Stimulated activated CD8-positive, alpha-beta memory T cell treated with anti-CD3 and anti-CD28 coated beads, Interleukin-12 subunit alpha, Interleukin-12 subunit beta, amount 100 ng/mL, for 24 hours (primary cell): Measurements from ENCODE around the gene LRCH4.
"Not testable (repeated sequence)": the region's sequence is repeated elsewhere in the genome, so short reads cannot be mapped to it uniquely, and the experiment has no call there.

ENCODE experiments used
- DNase-seq: peaks from one replicate; pipeline ENCODE4 v3.0.0-alpha.2; 2020; ENCODE audit errors: extremely low read depth

Gene LRCH4

GRCh38 chr7:100544967-100545359 is 41.0 kb downstream of the LRCH4 start:
- no peak for DNase-seq

- DNase-seq = no peak
Measured at GRCh38 chr7:100544386-100544785, 41.5 kb downstream of the LRCH4 start.

GRCh38 chr7:100543586-100543985 is 42.3 kb downstream of the LRCH4 start:
- no peak for DNase-seq

GRCh38 chr7:100541309-100541708 is 44.6 kb downstream of the LRCH4 start:
- not testable (repeated sequence) for DNase-seq

- DNase-seq = no peak
Measured at GRCh38 chr7:100540073-100540723, 45.7 kb downstream of the LRCH4 start.

GRCh38 chr7:100539436-100540006 is 46.4 kb downstream of the LRCH4 start:
- no peak for DNase-seq

- DNase-seq = peak; percentile 100
Measured at GRCh38 chr7:100538654-100539435, 47.1 kb downstream of the LRCH4 start, which contains the start of gene AGFG2. Gene AGFG2 (plus strand): TSS chr7:100539203. CDS start chr7:100539347, 144 bp downstream.

GRCh38 chr7:100538348-100538653 is 47.6 kb downstream of the LRCH4 start:
- DNase-seq = no peak

DNA sequence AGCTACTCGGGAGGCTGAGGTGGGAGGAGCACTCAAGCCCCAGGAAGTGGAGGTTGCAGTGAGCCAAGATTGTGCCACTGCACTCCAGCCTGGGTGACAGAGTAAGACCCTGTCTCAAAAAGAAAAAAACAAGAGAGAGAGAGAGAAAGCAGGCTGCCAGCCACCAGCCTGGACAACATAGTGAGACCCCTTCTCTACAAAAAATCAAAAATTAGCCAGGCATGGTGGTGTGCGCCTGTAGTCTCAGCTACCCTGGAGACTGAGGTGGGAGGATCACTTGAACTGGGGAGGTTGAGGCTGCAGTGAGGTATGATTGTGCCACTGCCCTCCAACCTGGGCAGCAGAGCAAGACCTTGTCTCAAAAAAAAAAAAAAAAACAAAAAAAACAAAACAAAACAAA is 49.2 kb downstream of the LRCH4 start:
- not testable (repeated sequence) for DNase-seq

GRCh38 chr7:100535982-100536381 is 49.9 kb downstream of the LRCH4 start:
- DNase-seq = not testable (repeated sequence)

DNA sequence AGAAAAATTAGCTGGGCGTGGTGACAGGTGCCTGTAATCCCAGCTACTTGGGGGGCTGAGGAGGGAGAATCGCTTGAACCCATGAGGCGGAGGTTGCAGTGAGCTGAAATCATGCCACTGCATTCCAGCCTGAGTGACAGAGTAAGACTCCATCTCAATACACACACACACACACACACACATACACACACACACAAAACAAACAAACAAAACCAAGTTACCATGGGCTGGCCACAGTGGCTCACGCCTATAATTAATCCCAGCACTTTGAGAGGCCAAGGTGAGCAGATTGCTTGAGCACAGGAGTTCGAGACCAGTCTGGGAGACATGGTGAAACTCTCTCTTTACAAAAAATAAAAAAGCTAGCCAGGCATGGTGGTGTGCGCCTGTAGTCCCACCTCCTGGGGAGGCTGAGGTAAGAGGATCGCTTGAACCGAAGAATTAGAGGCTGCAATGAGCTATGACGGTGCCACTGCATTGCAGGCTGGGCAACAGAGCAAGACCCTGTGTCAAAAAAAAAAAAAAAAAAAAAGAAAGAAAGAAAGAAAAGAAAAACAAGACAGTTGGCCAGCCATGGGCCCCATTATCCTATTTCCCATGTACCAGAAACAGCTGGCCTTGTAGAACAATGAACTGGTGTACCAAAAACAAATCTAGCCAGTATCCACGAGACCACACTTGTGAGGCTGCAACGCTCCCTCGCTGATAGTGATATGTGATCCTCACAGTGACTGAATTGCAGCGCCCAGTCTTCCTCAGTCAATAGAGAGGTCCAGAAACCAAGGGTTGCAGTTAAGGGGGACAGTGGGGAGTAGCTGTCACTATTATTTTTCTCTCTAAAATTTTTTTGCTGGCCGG is 53.5 kb downstream of the LRCH4 start:
- DNase-seq = no peak

- DNase-seq = not testable (repeated sequence)
Measured at GRCh38 chr7:100528108-100528866, 57.6 kb downstream of the LRCH4 start.
